Activated gamma-delta T cell treated with anti-CD3 and anti-CD28 coated beads, Interleukin-2, amount 50 U/mL, for 16 hours (primary cell): ENCODE measurements around the gene LSG1.
"Not testable (repeated sequence)": the region's sequence is repeated elsewhere in the genome, so short reads cannot be mapped to it uniquely, and the experiment has no call there.

ENCODE experiments used
- DNase-seq: peaks from one replicate; pipeline ENCODE4 v3.0.0-alpha.2; 2020; ENCODE audit warnings: low read depth

Gene LSG1

DNA sequence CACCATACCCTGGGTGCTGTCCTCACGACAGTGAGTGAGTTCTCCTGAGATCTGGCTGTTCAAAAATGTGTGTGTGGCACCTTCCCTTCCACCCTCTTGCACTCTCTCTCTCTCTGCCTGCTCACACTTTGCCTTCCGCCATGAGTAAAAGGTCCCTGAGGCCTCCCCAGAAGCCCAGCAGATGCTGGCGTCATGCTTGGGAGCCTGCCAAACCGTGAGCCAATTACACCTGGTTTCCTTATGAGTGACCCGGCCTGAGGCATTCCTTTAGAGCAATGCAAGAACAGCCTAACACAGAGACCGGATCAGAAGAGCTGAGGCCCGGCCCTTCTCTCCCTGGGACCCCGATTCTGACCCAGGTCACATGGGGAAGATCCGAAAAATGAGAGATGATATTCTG lies 54.2 kb downstream of the LSG1 start:
- DNase-seq: no peak

DNA sequence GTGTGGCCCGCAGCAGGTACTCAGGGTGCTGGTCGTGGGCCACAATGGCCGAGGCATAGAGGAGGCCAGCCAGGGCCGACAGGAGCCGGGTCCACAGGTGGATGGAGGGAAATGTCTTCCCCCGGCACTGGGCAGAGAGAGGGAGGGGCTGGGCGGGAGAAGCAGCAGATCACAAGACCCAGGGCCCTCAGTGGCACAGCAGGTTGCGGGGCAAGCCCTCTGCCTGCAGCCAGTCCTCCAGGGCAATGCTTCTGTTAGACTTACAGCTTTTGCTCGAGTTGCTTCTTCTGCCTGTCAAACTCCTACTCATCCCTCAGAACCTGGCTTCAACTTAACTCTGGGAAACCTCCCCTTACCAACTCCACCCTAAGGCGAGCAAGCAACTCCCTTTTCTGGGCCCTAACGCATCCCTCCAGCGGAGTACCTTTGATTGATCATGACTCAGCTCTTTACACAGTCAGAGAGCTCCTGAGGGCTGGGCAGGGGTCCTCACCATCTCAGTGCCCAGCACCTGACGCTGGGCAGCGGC lies 54.8 kb downstream of the LSG1 start:
- DNase-seq: no peak

DNA sequence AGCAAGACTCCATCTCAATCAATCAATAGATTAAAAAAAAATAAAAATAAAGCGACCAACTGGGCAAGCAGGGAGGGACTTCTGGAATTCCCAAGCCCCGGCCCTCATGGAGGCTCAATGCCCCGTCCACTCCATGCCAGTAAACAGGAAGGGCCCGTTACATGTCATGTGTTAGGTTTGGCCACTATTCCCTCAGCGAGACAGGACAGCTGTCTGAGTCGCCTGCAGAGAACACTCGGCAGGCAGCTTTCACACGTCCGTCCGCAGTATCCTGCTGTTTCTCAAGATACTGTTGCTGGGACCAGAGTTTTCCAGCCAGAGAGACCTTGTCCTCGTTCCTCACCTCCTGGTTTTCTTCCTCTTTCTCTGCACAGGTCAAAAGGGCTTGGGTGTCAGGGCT lies 56.8 kb downstream of the LSG1 start:
- no peak for DNase-seq

DNA sequence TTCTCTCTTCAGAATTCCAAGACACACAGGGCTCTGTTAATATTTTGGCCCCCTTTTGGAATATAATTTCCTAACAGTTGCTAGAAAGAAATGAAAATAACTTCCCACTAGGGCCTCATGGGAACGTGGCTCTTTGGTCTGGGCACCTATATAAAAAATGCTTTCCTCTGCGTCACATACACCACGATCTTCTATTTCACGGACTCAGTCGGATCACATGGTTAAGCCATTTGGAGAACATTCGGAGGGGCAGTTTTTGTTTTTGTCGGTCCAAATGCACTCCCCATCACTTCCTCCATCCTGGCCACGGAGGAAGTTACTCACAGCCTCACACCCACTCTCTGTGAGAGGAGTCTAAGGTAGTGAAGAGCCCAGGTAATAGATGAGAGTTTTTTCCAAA lies 59.8 kb downstream of the LSG1 start:
- DNase-seq: no peak

DNA sequence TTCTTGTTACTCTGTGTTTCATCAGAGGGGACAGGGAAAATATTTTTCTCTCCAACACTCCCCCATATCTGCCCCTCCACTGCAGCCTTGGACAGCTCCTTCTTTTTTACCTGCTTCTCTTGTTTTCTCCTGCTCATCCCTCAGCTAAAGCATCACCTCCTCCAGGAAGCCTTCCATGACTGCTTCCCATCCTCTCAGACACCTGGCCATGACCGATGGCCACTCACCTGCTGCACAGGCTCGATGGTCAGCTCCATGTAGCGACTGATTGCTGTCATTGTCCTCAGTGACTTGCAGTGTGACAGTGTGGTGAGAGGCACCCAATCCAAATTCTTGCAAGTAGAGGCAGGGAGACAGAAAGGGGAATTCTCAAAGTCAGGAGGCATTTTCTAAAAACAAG lies 61.3 kb downstream of the LSG1 start:
- DNase-seq: no peak

DNA sequence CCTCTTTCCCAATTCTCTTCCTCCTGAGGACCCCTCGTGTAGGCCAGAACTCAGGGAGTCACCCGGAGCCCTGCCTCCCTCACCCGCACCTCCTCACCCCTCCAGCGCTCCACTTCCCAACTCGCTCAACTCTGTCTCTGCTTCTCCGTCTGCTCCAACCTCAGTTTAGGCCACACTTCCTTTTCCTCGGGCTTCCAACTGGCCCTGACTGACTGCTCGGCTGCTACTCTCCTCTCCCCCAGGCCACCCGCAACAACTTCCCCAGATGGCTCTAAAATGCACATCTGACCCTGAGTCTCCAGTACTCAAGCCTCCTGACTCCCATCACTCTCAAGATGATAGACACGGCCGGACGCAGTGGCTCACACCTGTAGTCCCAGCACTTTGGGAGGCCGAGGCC lies 62.4 kb downstream of the LSG1 start:
- no peak for DNase-seq

DNA sequence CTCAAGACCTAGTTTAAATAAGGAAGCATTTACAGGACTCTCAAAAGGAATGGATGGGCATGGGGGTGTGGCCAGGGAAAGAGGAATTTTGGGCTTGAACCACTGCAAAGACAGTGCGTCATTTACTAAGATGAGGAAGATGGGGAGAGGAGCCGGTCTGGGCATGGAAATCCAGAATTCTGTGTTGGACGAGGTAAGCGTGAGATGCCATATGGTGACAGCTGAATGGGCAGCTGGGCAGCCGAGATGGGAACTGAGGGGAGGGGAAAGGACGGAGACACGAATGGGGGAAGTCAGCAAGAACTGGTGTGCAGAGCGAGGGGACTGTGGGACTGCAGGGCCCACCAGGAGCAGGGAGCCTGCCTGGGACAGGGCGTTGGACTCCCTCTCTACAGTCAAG lies 63.0 kb downstream of the LSG1 start:
- DNase-seq: no peak

DNA sequence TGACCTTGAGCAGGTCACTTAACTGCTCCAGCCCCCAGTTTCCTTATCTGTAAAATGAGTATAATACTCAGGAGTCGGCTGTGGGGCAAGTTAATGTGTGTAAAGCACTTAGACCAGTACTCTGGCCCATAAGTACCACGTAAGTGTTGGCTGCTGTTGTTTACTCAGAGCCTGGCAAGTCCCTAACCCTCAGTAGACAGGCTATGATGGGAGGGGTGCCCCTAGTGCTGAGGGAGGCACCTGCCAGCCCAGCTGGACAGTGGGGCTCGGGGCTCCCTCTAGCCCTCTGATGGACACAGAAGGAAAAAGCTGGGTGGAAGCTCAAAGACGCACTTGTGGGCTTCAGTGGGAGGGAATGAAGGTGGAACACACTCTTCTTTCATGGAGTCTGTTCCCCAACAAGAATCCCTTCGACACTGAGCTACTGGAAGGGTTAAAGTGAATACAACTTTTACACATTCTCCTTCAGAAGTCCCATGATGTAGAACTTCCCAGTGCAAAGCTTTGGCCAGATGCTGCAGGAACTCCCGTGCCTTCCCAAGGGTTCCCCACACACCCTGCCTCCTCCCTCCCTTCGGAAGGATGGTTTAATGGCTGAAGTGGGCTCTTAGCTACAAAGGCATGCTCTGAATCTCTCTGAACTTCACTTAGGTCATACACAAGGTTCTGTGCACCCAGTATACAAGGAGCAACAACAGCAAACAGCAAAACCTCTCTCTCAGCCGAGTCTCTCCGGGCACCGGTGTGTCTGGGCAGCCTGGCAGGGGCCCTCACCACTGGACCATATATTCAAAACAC lies 64.2 kb downstream of the LSG1 start:
- no peak for DNase-seq

DNA sequence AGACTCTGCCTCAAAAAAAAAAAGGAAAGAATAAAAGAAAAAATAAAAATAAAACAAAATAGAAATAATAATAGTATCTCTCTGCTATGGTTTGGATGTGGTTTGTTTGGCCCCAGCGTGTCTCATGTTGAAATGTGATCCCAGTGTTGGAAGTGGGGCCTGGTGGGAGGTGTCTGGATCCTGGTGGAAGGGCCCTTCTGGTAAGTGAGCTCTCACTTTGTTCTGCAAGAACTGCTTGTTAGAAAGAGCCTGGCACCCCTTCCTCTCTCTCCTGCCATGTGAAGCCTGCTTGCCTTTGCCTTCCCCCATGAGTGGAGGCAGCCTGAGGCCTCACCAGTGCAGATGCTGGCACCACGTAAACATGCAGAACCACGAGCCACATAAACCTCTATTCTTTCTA lies 65.0 kb downstream of the LSG1 start:
- DNase-seq: no peak

DNA sequence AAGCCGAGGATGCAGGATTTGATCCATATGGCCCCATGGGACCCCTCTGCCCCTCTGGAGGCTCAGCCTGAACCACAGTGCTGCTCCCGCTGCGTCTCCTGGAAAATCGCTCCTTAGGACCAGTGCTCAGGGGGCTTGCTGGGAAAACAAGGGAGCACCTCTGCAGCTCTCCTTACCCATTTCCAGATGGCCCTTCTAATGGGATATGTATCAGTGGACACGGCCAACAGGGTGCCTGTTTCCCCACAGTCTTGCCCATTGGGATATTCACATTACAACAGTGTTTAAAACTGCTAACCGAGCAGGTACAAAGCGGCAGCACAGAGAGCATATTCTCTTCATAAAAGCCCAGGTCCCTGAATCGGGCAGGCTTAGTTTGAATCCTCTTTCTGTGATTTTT lies 65.8 kb downstream of the LSG1 start:
- no peak for DNase-seq

DNA sequence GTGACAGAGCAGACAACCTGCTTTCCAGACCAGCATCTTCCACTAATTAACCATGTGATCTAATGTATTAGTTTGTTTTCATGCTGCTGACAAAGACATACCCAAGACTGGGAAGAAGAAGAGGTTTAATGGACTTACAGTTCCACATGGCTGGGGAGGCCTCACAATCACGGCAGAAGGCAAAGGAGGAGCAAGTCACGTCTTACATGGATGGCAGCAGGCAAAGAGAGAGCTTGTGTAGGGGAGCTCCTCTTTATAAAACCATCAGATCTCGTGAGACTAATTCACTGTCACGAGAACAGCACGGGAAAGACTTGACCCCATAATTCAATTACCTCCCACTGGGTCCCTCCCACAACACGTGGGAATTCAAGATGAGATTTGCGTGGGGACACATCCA lies 66.7 kb downstream of the LSG1 start:
- not testable (repeated sequence) for DNase-seq

DNA sequence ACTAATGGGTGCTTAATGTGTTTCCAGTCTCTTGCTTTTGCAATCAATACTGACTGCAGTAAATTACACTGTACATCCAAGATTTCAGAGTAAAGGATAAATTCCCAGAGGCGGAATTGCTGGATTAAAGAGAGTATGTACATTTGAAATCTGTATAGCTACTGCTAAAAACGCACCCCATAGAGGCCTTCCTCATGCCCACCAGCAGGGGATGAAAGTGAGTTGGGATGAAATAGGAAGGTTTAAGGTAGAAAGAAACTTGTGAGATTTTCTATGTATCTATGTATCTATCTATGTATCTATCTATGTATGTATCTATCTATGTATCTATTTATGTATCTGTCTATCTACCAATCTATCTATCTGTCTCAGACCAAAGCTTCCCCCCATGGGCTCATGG lies 67.2 kb downstream of the LSG1 start:
- DNase-seq: no peak

DNA sequence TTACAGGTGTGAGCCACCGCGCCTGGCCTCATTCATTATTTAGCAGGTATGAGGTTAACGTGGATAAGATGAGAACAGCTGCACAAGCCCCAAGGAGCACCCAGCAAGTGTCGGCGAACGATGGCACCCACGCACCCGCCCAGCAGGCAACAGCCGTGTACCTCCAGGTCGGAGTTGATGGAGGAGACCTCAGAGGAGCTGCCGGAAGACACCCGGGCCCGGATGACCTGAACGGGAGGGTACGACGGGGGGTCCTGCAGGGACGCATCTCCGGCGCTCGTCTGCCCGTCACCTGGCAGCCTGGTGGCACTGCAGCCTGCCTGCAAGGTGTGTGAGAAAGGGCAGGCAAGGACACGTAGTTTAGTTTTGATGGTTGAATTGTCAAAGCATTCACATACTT lies 67.9 kb downstream of the LSG1 start:
- DNase-seq: no peak

DNA sequence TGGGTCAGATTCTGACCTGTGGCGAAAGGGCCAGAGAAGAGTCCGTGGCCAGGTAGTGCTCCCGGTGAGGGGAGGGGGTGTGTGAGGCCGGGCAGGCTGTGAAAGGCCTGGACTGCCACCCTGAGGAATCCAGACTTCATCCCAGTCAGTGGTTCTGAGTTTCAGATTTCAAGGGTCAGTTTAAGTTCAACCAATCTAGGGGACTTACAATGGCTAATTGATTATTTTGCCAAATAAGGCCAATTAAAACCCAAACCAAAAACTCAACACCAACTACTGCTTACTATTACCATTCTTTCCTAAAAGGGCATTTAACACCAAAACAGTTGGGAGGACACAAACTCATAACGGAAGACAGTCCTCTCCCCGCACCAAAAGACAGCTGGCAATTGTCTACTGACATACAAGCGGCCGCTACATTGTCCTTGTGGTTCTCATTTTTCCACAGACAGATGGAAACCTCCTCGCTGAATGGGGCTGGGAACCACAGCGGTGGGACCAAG lies 69.3 kb downstream of the LSG1 start:
- no peak for DNase-seq

DNA sequence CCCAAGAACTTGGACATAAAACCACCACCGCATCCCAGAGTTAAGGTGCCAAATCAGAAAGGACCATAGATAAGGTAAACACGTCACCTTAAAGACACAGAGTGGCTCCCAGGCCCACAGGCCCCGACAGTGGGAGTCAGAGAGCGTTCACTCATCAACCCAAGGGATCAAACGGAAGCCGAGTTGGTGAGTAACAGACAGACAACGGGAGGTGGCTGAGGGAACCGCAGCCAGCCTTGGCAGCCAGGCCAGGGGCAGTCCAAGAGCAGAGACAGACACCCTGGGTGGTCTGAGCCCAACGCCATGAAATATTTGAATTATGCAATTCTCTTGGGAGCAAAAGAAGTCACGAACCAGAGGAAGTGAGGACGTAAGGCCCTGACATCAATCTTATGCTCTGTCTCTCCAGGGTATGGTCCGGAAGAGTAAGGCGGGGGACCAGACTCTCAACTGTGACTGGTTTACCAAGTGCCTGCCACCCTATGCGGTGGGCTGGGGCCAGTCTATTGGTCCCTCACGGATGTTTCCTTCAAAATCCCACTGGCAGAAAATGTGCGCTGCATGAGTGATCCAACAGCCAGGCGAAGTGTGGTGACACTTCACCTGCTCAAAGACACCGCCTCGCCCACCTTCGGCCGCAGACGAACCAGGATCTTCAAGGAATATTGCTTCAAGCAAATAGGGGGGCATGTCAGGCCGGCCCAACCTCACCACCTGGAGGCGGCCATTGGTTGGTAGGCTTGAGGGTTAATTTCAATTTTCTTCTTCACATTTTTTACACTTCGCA lies 73.0 kb downstream of the LSG1 start:
- no peak for DNase-seq

DNA sequence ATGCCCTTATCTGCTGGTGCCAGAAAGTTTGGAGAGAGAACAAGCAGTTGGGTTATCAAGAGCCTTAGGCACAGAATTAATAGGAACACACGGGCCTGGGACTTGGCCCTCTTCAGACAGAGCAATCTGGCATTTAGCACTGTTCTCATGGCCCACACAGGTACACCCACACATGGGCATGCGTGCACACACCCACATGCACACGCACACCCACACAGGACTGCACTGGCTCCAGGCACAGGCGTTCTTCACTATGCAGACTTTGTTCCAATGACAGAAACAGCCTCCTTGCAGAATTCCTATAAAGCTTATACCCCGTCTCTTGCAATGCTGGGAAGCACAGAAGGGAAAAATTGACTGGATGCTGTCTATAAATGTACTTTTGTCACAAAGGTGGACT lies 75.1 kb downstream of the LSG1 start:
- no peak for DNase-seq

DNA sequence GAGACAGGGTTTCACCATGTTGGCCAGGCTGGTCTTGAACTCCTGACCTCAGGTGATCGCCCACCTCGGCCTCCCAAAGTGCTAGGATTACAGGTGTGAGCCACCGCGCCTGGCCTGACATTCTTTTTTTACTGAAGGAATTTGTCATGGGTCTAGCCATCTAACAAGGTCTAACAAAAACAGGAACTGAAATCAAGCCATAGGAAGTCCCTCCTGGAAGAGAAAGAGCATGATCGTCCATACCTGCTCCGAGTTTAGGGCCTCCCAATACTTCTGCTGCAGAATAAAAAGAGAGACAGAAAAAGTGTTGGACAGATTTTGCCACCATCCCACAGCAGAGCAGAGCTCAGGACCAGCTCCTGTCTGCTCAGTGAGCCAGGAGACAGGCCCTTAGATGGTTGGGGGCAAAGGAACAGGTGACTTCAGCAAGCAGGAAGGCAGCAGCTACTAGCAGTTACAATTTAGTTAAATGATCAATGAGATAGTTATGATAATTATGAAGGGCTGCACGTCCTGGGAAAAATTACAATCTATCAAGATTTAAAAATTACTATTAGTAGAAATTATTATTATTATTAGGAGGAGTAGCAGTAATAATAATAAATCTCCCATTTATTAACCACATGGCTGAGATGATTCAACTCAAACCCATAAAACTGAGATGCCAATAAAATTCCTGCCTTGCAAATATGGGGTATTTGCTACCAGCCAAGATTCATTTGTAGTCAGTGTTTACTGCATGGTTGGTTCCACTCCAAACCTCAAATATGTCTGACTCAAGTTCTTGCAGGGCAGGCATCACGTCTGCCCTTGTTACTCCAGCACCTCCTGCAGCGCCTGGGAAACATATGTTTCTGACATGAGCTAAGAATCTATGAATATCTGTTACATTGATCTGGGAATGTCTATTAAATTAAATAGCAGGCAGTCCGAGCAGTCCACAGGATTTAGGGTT lies 78.9 kb downstream of the LSG1 start:
- no peak for DNase-seq
